GM10847 (cell line): Measurements from ENCODE around the gene RMDN2.

Experiments used
- POLR2A ChIP-seq: IDR thresholded peaks from 2 replicates; pipeline ENCODE4 v1.6.1; 2011; ENCODE audit not compliant: insufficient read length; ENCODE audit errors: extremely low read depth

The RMDN2 gene

GRCh38 chr2:37971971-37972370 lies 46.9 kb downstream of the RMDN2 start:
- TF ChIP-seq POLR2A, result no peak

DNA sequence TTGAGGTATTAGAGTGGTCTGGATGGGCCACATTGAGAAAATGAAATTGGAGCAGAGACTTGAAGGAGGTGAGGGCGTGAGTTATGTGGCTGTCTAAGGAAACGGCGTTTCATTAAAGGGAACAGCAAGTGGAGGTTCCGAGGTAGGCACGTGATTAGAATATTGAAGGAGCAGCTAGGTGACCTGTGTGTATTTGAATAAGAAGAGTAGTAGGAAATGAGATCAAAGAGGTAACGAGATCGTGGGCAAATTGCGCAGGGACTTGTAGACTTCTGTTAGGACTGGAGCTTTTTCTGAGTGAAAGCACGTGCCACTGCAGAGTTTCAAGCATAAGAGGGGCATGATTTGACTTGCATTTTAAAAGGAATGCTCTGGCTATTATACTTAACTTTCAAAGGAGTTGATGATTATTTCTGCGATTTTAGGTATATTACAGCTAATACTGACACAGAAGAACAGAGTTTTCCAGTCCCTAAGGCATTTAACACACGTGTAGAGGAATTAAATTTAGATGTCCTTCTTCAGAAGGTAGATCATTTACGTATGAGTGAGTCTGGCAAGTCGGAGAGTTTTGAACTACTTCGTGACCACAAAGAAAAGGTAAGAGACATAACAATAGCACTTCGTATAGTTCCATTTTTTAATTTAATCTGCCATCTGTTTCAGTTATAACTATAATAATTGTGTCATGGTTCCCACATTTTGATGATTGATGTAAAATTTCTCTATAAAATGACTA lies 48.7 kb downstream of the RMDN2 start:
- no peak for TF ChIP-seq POLR2A

DNA sequence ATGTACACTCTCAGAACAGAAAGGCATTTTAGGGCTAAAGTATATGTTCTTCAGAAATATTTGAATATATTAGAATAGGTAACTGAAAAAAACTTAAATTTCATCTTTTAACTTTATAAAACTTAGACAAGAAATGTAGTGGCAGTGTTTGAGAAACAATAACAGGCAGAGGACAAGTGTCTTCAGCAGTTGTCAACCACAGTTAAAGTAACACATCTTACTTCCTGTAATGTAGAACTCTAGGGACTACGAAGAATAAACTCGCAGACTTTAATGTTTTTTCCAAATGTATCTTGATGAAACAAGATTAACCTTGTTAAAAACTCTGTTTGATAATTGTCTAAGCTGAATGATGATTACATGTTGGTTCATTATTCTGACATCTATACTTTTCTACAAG lies 50.7 kb downstream of the RMDN2 start:
- TF ChIP-seq POLR2A, result no peak

GRCh38 chr2:37976411-37976810 lies 51.3 kb downstream of the RMDN2 start:
- TF ChIP-seq POLR2A, result no peak

GRCh38 chr2:37982147-37982582 lies 57.1 kb downstream of the RMDN2 start:
- TF ChIP-seq POLR2A, result no peak

DNA sequence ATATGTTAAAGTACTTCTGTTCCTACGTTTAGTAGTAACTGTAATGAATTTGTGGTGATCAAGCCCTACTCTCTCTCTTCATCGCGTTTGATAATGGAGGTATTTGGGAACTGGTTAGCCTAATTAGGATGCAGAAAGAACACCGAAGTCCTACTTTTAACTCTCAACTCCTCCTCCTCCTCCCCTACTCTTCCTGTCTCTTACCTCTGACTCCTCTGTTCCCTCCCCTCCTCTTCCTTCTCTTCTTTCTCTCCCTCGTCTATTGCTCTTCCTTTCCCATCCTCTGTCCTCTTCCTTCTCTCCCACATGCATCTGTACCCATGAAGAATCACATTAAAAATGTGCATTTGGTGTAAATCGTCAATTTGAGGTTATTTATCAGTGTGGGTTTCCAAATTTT lies 57.8 kb downstream of the RMDN2 start:
- TF ChIP-seq POLR2A, result no peak

DNA sequence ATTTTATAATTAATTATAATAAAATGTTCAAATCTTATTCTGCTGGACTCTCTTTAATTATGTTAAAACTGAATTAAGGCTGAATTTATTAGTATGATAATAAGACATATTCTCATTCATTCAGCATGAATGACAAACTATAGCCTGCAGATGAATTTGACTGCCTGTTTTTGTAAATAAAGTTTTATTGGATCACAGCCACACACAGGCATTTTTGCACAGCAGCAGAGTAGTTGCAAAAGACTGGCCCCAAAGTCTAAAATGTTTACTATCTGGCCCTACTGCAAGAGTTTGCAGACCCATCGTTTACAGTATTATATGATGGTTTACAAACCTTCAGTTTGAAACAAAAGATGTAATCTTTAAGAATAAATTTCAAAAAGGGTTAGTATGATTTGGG lies 58.6 kb downstream of the RMDN2 start:
- no peak for TF ChIP-seq POLR2A

DNA sequence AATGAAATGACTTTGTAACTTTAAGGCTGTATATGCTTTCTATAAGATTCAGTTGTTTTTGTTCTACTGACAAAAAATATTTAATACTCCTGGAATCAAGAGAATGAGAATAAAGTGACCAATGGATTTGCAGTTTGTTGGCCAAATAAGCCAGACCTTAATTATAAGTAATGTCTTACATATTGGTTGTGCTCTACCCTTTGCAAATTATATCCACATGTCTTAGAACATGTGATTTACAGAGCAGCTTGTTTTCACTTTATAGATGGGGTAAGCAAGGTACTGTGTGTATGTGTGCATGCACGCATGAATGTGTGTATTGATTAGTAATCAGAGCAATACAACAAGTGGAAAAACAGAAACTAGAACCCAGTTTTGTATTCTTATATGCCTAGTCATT lies 59.1 kb downstream of the RMDN2 start:
- TF ChIP-seq POLR2A, result no peak

DNA sequence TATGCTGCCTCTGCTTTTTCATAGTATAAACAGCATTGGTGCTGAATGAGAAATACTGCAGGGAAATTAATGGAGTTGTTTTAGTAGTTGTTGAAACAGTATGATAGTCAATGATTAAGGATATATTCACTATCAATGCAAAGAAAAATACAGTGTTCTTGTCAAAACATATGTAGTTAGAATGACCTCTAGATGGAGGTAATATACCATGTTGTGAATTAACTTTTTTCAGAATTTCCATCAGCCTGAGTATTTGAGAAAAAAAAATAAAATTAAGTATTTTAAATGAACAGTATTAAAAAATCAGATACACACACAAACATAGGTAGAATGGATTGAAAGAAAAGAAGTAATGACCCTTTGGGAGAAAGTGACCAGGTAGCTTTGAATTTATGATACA lies 59.5 kb downstream of the RMDN2 start:
- TF ChIP-seq POLR2A, result no peak

DNA sequence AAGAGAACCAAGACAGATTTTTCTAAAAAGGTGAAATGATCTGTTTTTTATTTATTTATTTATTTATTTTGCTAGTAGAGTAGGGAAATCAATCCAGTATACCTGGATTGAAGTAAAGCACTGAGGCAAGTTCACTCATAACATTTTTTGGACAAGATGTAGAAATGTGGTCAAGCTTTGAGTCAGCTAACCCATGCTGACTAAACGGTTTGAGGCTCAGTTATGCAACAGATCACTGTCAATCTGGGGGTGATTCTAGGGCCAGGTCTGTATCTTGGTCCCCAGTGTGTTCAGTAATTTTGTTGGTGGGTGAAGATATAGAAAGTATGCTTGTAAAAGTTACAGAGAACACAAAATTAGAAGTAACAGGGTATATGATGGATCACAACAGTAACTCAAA lies 60.2 kb downstream of the RMDN2 start:
- no peak for TF ChIP-seq POLR2A

DNA sequence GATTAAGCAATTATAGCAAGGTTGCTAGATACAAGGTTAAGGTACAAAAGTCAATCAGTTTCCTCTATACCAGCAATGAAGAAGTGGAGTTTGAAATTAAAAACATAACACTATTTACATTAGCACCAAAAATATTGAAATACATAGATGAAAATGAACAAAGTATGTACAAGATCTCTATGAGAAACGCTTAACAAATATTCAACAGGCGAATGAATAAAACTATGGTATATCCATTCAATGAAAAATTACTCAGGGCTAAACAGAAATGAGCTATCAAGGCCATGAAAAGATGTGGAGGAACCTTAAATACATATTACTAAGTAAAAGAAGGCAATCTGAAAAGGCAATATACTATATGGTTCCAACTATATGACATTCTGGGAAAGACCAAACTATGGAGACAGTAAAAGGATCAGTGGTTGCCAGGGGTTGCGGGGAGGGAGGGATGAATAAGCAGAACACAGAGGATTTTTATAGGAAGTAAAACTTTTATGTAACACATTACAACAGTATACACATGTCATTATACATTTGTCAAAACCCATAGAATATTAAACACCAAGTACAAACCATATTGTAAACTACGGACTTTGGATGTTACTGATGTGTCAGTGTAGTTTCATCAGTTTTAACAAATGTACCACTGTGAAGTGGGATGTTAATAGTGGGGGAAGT lies 62.1 kb downstream of the RMDN2 start:
- TF ChIP-seq POLR2A, result no peak

DNA sequence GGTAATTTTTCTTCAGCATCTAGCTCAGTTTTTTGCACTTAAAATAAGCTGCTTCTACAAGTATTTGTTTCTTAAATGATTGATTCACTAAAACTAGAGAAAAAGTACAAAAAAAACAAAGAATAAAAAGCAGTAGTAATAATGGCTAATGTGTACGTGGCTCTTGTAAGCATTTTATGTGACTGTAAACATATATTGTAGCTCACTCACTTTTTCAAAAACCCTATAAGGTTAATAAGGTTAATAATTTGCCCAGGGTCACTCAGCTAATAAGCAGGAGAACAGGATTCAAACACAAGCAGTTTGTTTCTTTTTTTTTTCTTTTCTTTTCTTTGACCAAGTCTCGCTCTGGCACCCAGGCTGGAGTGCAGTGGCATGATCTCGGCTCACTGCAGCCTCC lies 67.5 kb downstream of the RMDN2 start:
- TF ChIP-seq POLR2A, result no peak

DNA sequence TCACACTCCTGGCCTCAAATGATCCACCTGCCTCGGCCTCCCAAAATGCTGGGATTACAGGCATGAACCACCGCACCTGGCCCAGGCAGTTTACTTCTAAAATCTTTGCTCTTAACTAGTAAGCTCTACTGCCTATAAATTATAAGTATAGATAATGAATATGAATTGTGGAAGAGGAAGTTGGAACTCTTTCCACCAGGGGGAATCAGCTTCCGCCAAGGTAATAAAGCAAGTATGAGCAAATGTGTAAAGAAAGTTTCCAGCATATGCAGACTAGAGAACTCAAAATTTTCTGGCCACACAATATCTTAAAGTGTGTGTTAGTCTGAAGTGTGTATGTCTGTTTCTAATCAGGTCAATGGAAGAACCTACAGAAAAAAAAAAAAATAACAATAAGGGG lies 68.1 kb downstream of the RMDN2 start:
- TF ChIP-seq POLR2A, result no peak

DNA sequence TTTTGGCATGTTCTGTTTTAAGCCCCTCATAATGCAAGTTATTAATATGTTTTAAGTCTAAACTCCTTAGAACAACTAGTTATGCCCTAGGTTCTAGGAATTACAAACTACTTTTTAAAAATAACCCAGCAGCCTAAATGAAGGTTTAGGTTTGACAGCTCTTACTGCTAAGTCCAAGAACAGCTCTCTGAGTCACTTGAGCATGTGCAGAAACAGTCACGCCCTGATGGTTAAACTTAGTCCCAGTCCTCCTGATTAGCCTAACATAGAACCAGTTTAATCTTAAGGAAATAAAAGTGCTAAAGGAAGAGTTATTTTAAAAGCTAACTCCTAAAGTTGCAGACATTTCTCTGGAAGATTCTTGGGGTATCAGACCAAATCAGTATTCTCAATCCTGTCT lies 72.5 kb downstream of the RMDN2 start:
- no peak for TF ChIP-seq POLR2A

- no peak for TF ChIP-seq POLR2A
Measured at GRCh38 chr2:38000485-38001222, 75.6 kb downstream of the RMDN2 start.

GRCh38 chr2:38010995-38011394 lies 85.9 kb downstream of the RMDN2 start:
- no peak for TF ChIP-seq POLR2A

- no peak for TF ChIP-seq POLR2A
Measured at GRCh38 chr2:38013158-38013752, 88.2 kb downstream of the RMDN2 start.
